Neural cell (in vitro differentiated cells): ENCODE measurements around the gene KIF22. TPM values are rescaled to one million over a fixed set of nuclear protein-coding genes. Genes with fewer than 3 reads are reported as not detected.
"Not testable (repeated sequence)": the region's sequence is repeated elsewhere in the genome, so short reads cannot be mapped to it uniquely, and the experiment has no call there.

Experiments used
- H2AFZ ChIP-seq: fragments of 200-600, 300-800 bp; sonication (generic), shearing (Covaris generic); 2 replicates; pipeline ENCODE4 v1.6.0; 2014; ENCODE audit warnings: low read depth, mild to moderate bottlenecking, antibody characterized with exemption, low read length, moderate library complexity
- H3F3A ChIP-seq: fragments of 200-600 bp; shearing (Covaris generic); 2 replicates; pipeline ENCODE4 v1.6.1; 2016; ENCODE audit warnings: mild to moderate bottlenecking, moderate library complexity, mixed read lengths, antibody characterized with exemption, low read length; ENCODE audit not compliant: insufficient read depth, poor library complexity, severe bottlenecking
- H3K27ac ChIP-seq: fragments of 200-600, 300-800 bp; sonication (generic), shearing (Covaris generic); 2 replicates; pipeline ENCODE4 v1.5.1; 2014; ENCODE audit warnings: mild to moderate bottlenecking, low read length, moderate library complexity
- H3K27me3 ChIP-seq: fragments of 300-800, 200-600 bp; sonication (generic), shearing (Covaris generic); 2 replicates; pipeline ENCODE4 v1.6.0; 2014; ENCODE audit warnings: mild to moderate bottlenecking, low read depth, low read length, moderate library complexity; ENCODE audit not compliant: insufficient read depth
- H3K36me3 ChIP-seq: fragments of 300-800, 200-600 bp; sonication (generic), shearing (Covaris generic); 2 replicates; pipeline ENCODE4 v1.5.1; 2014; ENCODE audit warnings: mild to moderate bottlenecking, antibody characterized with exemption, low read length, moderate library complexity; ENCODE audit not compliant: insufficient read depth
- H3K4me2 ChIP-seq: fragments of 300-800, 200-600 bp; sonication (generic), shearing (Covaris generic); 2 replicates; pipeline ENCODE4 v1.6.0; 2014; ENCODE audit warnings: mild to moderate bottlenecking, low read length
- H3K4me3 ChIP-seq: fragments of 300-800, 200-600 bp; sonication (generic), shearing (Covaris generic); 2 replicates; pipeline ENCODE4 v1.5.1; 2014; ENCODE audit warnings: mild to moderate bottlenecking, low read length, moderate library complexity
- H3K79me2 ChIP-seq: fragments of 200-600 bp; shearing (Covaris generic); replicated peaks from 2 replicates; pipeline ENCODE4 v1.6.0; 2014; ENCODE audit warnings: mild to moderate bottlenecking, low read length, moderate library complexity; ENCODE audit not compliant: insufficient read depth
- H3K9ac ChIP-seq: fragments of 300-800, 200-600 bp; sonication (generic), shearing (Covaris generic); 2 replicates; pipeline ENCODE4 v1.6.1; 2016; ENCODE audit warnings: mild to moderate bottlenecking, low read length, mixed read lengths
- H3K9me2 ChIP-seq: fragments of 200-600 bp; shearing (Covaris generic); 2 replicates; pipeline ENCODE4 v1.6.1; 2016; ENCODE audit warnings: mild to moderate bottlenecking, low read length, mixed read lengths; ENCODE audit not compliant: insufficient read depth
- H3K9me3 ChIP-seq: fragments of 200-600, 300-800 bp; sonication (generic), shearing (Covaris generic); 2 replicates; pipeline ENCODE4 v1.6.1; 2016; ENCODE audit warnings: mild to moderate bottlenecking, mixed run types, low read length, moderate library complexity, mixed read lengths
- H4K20me1 ChIP-seq: fragments of 200-600 bp; shearing (Covaris generic); 2 replicates; pipeline ENCODE4 v1.6.1; 2016; ENCODE audit warnings: mild to moderate bottlenecking, mixed run types; ENCODE audit not compliant: insufficient read depth
- CTCF ChIP-seq: fragments of 450-650 bp; IDR thresholded peaks from 2 replicates; pipeline ENCODE4 v1.5.1; 2014; ENCODE audit warnings: antibody characterized with exemption, mild to moderate bottlenecking, moderate library complexity; ENCODE audit not compliant: poor library complexity, severe bottlenecking
- EP300 ChIP-seq: fragments of 450-650 bp; conservative IDR thresholded peaks from 2 replicates; pipeline ENCODE4 v1.6.1; 2014; ENCODE audit warnings: antibody characterized with exemption, mild to moderate bottlenecking, moderate library complexity; ENCODE audit not compliant: poor library complexity, severe bottlenecking
- EZH2 ChIP-seq: fragments of 200-600, 300-800 bp; shearing (Covaris generic), sonication (generic); IDR thresholded peaks from 2 replicates; pipeline ENCODE4 v1.6.1; 2014; ENCODE audit warnings: antibody characterized with exemption, low read length, borderline replicate concordance, mild to moderate bottlenecking; ENCODE audit not compliant: insufficient read depth, poor library complexity, severe bottlenecking
- MXI1 ChIP-seq: fragments of 450-650 bp; conservative IDR thresholded peaks from 2 replicates; pipeline ENCODE4 v1.6.1; 2014; ENCODE audit warnings: antibody characterized with exemption, mild to moderate bottlenecking; ENCODE audit not compliant: poor library complexity, severe bottlenecking
- POLR2AphosphoS5 ChIP-seq: IDR thresholded peaks from 2 replicates; pipeline ENCODE4 v1.6.1; 2012
- RAD21 ChIP-seq: fragments of 450-650 bp; conservative IDR thresholded peaks from 2 replicates; pipeline ENCODE4 v1.6.1; 2014; ENCODE audit warnings: antibody characterized with exemption, mild to moderate bottlenecking, moderate library complexity
- REST ChIP-seq: IDR thresholded peaks from 2 replicates; pipeline ENCODE4 v1.6.1; 2012; ENCODE audit warnings: borderline replicate concordance
- SMC3 ChIP-seq: fragments of 450-650 bp; conservative IDR thresholded peaks from 2 replicates; pipeline ENCODE4 v1.6.1; 2014; ENCODE audit warnings: antibody characterized with exemption, mild to moderate bottlenecking, moderate library complexity; ENCODE audit not compliant: poor library complexity
- TAF1 ChIP-seq: IDR thresholded peaks from 2 replicates; pipeline ENCODE4 v1.6.1; 2012; ENCODE audit warnings: low read depth
- polyA plus RNA-seq: library from polyadenylated mRNA; depleted of rRNA; stranded (reverse); fragments of >200 nt; gene quantifications from 2 replicates; pipeline ENCODE4 v1.2.3, GENCODE V29; 2014

The KIF22 gene
- polyA plus RNA-seq, 1 donor from 2014 or later: 81.1 TPM

GRCh38 chr16:29784157-29784556 lies 6.4 kb upstream of the KIF22 start:
- Histone ChIP-seq H3K4me3 (no peak overlapping the region), H3F3A (no peaks in the 10 kb centered on the region)

GRCh38 chr16:29784901-29785500 lies 5.5 kb upstream of the KIF22 start:
- Histone ChIP-seq H3F3A (no peaks in the 10 kb centered on the region), H4K20me1 (no peaks in the 10 kb centered on the region), H3K4me2 (no peak overlapping the region), H3K27me3 (no peaks in the 10 kb centered on the region), H3K9me2 (no peaks in the 10 kb centered on the region), H3K36me3 (no peaks in the 10 kb centered on the region), H3K4me3 (no peak overlapping the region), H3K27ac (no peak overlapping the region), H2AFZ (no peak overlapping the region), H3K9me3 (no peaks in the 10 kb centered on the region), H3K79me2 (no peaks in the 10 kb centered on the region), H3K9ac (no peak overlapping the region)
- TF ChIP-seq EP300 (no peak), CTCF (peak; percentile 48)

More at GRCh38 chr16:29784157-29784556, 6.4 kb upstream of the KIF22 start:
- Histone ChIP-seq H3K4me2 (no peak overlapping the region), H3K27me3 (no peaks in the 10 kb centered on the region), H3K9ac (no peak overlapping the region), H3K36me3 (no peaks in the 10 kb centered on the region), H3K27ac (no peak overlapping the region), H4K20me1 (no peaks in the 10 kb centered on the region), H3K9me2 (no peaks in the 10 kb centered on the region), H3K79me2 (no peaks in the 10 kb centered on the region), H3K9me3 (no peaks in the 10 kb centered on the region), H2AFZ (no peak overlapping the region)
- TF ChIP-seq TAF1 (no peak), EZH2 (no peak), REST (no peak), MXI1 (no peak), RAD21 (no peak), POLR2AphosphoS5 (no peak), CTCF (no peak), SMC3 (no peak), EP300 (no peak)

- not testable (repeated sequence) for H2AFZ ChIP-seq, H3K9ac ChIP-seq, H3K9me2 ChIP-seq, H3K4me2 ChIP-seq, H3F3A ChIP-seq, H3K9me3 ChIP-seq, H4K20me1 ChIP-seq, H3K36me3 ChIP-seq, H3K27ac ChIP-seq, H3K4me3 ChIP-seq, H3K27me3 ChIP-seq
- H3K79me2 ChIP-seq: peaks cover 14% of the 10 kb centered on the region
Observed at GRCh38 chr16:29787155-29787554, 3.4 kb upstream of the KIF22 start.
